PFSK-1 (cell line): ENCODE measurements around the gene KLF12.

Experiments
- FOXP2 ChIP-seq: optimal IDR thresholded peaks from 2 replicates; pipeline ENCODE3; 2011; ENCODE audit warnings: borderline replicate concordance, control low read depth, inconsistent platforms; ENCODE audit not compliant: insufficient read depth; ENCODE audit errors: extremely low read length, extremely low read depth
- POLR2AphosphoS5 ChIP-seq: IDR thresholded peaks from 2 replicates; pipeline ENCODE4 v1.6.1; 2012; ENCODE audit warnings: low read depth, mild to moderate bottlenecking, control low read depth, low read length, moderate library complexity
- SIN3A ChIP-seq: IDR thresholded peaks from 2 replicates; pipeline ENCODE4 v1.6.1; 2012; ENCODE audit warnings: mild to moderate bottlenecking, low read length, moderate library complexity, borderline replicate concordance; ENCODE audit not compliant: insufficient read depth
- TAF1 ChIP-seq: IDR thresholded peaks from 2 replicates; pipeline ENCODE4 v1.6.1; 2012; ENCODE audit warnings: low read length, control low read depth, borderline replicate concordance; ENCODE audit not compliant: insufficient read depth
- TF ChIP-seq, protein P1 (sequence below), 2 experiments: IDR thresholded peaks; 2 replicates each; pipeline versions ENCODE4 v1.6.1 to v1.8.0; 2011 to 2012; ENCODE audit warnings: low read depth in 2 of 2, low read length in 2 of 2, control low read depth in 1 of 2, inconsistent platforms in 1 of 2, mild to moderate bottlenecking in 1 of 2, moderate library complexity in 1 of 2; ENCODE audit not compliant: insufficient read depth in 1 of 2

KLF12 gene

GRCh38 chr13:74135326-74136083 is 1.3 kb upstream of the KLF12 start:
- TF ChIP-seq TAF1 (no peak), SIN3A (no peak), POLR2AphosphoS5 (peak; percentile 49; the same call in 1 of the 2 replicates), FOXP2 (peak; percentile 44)
- TF ChIP-seq, protein P1, sequence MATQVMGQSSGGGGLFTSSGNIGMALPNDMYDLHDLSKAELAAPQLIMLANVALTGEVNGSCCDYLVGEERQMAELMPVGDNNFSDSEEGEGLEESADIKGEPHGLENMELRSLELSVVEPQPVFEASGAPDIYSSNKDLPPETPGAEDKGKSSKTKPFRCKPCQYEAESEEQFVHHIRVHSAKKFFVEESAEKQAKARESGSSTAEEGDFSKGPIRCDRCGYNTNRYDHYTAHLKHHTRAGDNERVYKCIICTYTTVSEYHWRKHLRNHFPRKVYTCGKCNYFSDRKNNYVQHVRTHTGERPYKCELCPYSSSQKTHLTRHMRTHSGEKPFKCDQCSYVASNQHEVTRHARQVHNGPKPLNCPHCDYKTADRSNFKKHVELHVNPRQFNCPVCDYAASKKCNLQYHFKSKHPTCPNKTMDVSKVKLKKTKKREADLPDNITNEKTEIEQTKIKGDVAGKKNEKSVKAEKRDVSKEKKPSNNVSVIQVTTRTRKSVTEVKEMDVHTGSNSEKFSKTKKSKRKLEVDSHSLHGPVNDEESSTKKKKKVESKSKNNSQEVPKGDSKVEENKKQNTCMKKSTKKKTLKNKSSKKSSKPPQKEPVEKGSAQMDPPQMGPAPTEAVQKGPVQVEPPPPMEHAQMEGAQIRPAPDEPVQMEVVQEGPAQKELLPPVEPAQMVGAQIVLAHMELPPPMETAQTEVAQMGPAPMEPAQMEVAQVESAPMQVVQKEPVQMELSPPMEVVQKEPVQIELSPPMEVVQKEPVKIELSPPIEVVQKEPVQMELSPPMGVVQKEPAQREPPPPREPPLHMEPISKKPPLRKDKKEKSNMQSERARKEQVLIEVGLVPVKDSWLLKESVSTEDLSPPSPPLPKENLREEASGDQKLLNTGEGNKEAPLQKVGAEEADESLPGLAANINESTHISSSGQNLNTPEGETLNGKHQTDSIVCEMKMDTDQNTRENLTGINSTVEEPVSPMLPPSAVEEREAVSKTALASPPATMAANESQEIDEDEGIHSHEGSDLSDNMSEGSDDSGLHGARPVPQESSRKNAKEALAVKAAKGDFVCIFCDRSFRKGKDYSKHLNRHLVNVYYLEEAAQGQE (IDR thresholded peaks at IDR 0.05; ENCODE audit: insufficient read depth in 1 of 2, low read depth in 2 of 2, low read length in 2 of 2): peak in 1 of 2 experiments; percentile 42; a peak in 1 of 4 replicates

GRCh38 chr13:74134777-74135325 is 647 bp upstream of the KLF12 start:
- TF ChIP-seq, protein P1 (IDR thresholded peaks at IDR 0.05; ENCODE audit: insufficient read depth in 1 of 2, low read depth in 2 of 2, low read length in 2 of 2): no peak
- no peak for TF ChIP-seq FOXP2
- TF ChIP-seq TAF1: no peak
- TF ChIP-seq POLR2AphosphoS5: no peak
- no peak for TF ChIP-seq SIN3A

- TF ChIP-seq SIN3A: no peak
- peak; percentile 64; the same call in 1 of the 2 replicates for TF ChIP-seq POLR2AphosphoS5
These were observed 475 bp downstream of the KLF12 start for GRCh38 chr13:74133657-74134201.

GRCh38 chr13:74132776-74133656 is 1.2 kb downstream of the KLF12 start:
- TF ChIP-seq, protein P1 (IDR thresholded peaks at IDR 0.05; ENCODE audit: insufficient read depth in 1 of 2, low read depth in 2 of 2, low read length in 2 of 2): no peak
- TF ChIP-seq POLR2AphosphoS5 (no peak), SIN3A (no peak), TAF1 (no peak), FOXP2 (no peak)

DNA sequence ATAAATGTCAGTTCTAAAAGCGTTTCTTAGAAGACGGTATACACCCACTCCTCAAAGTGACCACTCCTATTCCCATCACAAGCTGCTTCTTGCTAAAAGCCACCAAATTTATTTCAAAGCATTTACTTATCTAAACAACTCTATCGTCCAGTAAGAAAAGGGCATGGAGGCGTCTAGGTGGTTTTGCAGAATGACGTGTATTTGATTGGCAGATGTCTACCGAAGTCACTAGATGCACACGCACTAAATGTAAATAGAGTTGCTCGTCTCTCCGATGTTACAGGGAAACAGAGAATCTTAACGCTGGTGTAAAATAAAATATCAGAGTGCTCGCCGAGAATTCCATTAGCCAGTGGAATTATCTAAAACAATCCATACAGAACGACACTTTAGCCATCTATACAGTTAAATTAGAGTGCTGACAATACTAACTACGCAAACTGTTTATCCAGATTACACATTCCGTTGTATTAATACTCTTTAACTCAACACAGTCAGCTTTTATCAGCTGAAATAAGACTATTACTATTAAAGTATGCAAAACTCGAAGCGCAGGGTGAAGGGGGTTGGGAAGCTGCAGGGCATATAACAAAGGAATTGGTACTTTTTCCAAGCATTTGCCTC is 1.9 kb downstream of the KLF12 start:
- TF ChIP-seq FOXP2 (no peak), POLR2AphosphoS5 (no peak), TAF1 (no peak), SIN3A (no peak)
